IPS DF 6.9 (cell line): ENCODE data around the gene RAB19.
"Not testable (repeated sequence)": the region's sequence is repeated elsewhere in the genome, so short reads cannot be mapped to it uniquely, and the experiment has no call there.

Experiments used
- DNase-seq: peaks from one replicate; pipeline ENCODE4 v3.0.0-alpha.2; 2013; ENCODE audit warnings: low read depth, low spot score
- H3K27ac ChIP-seq: one replicate; pipeline ENCODE4 v1.5.1; 2013; ENCODE audit warnings: low read length, control low read depth
- H3K27me3 ChIP-seq: 2 replicates; pipeline ENCODE4 v1.6.1; 2013; ENCODE audit warnings: mild to moderate bottlenecking, low read length; ENCODE audit not compliant: control insufficient read depth, insufficient read depth
- H3K36me3 ChIP-seq: 2 replicates; pipeline ENCODE4 v1.6.1; 2013; ENCODE audit warnings: low read length; ENCODE audit not compliant: control insufficient read depth, insufficient read depth
- H3K4me1 ChIP-seq: 2 replicates; pipeline ENCODE4 v1.6.1; 2013; ENCODE audit warnings: low read length; ENCODE audit not compliant: control insufficient read depth, insufficient read depth
- H3K4me3 ChIP-seq: 2 replicates; pipeline ENCODE4 v1.5.1; 2013; ENCODE audit warnings: mild to moderate bottlenecking, low read length
- H3K9me3 ChIP-seq: 2 replicates; pipeline ENCODE4 v1.6.1; 2013; ENCODE audit warnings: low read length, inconsistent platforms; ENCODE audit not compliant: control insufficient read depth, insufficient read depth
- WGBS: extraction: QIAGEN DNeasy Blood & Tissue Kit; methylation state at CpG from one replicate; pipeline ENCODE4 v1.1.7; 2013; ENCODE audit warnings: mixed read lengths, missing lambda C conversion rate; ENCODE audit not compliant: insufficient read length, insufficient coverage; 5-methylcytosine and 5-hydroxymethylcytosine counted together

The RAB19 gene

GRCh38 chr7:140400381-140400780 is 3.5 kb upstream of the RAB19 start:
- Histone ChIP-seq H3K36me3 (no peaks in the 10 kb centered on the region), H3K27me3 (no peaks in the 10 kb centered on the region), H3K4me1 (no peaks in the 10 kb centered on the region), H3K9me3 (no peaks in the 10 kb centered on the region), H3K27ac (no peak overlapping the region), H3K4me3 (no peak overlapping the region)
- no peak for DNase-seq
- WGBS: no CpG with 5 or more reads among the region's 3 CpGs

- DNase-seq: no peak
- no peak overlapping the region for H3K4me3 ChIP-seq
- no peaks in the 10 kb centered on the region for H3K9me3 ChIP-seq
- H3K4me1 ChIP-seq: no peaks in the 10 kb centered on the region
- no CpG with 5 or more reads among the region's 2 CpGs for WGBS
- H3K27ac ChIP-seq: no peak overlapping the region
- H3K36me3 ChIP-seq: no peaks in the 10 kb centered on the region
- no peaks in the 10 kb centered on the region for H3K27me3 ChIP-seq
These were observed 1.6 kb upstream of the RAB19 start for GRCh38 chr7:140402178-140402835.

- Histone ChIP-seq H3K27ac (no peak overlapping the region), H3K36me3 (no peaks in the 10 kb centered on the region), H3K4me1 (no peaks in the 10 kb centered on the region), H3K4me3 (peak overlapping the region; percentile 59; the same call in 1 of the 2 replicates), H3K27me3 (no peaks in the 10 kb centered on the region), H3K9me3 (no peaks in the 10 kb centered on the region)
- no peak for DNase-seq
- WGBS: no CpG with 5 or more reads among the region's 3 CpGs
These were observed 757 bp downstream of the RAB19 start for GRCh38 chr7:140404565-140405065.

- H3K27ac ChIP-seq: no peak overlapping the region
- no peak for DNase-seq
- H3K4me1 ChIP-seq: no peaks in the 10 kb centered on the region
- H3K9me3 ChIP-seq: no peaks in the 10 kb centered on the region
- H3K4me3 ChIP-seq: no peak overlapping the region
- no peaks in the 10 kb centered on the region for H3K36me3 ChIP-seq
- WGBS: no CpG with 5 or more reads among the region's 3 CpGs
- no peaks in the 10 kb centered on the region for H3K27me3 ChIP-seq
These were observed 11.5 kb downstream of the RAB19 start for GRCh38 chr7:140415361-140415760.

- no CpG with 5 or more reads among the region's 9 CpGs for WGBS
- H3K4me3 ChIP-seq, H3K4me1 ChIP-seq, H3K36me3 ChIP-seq, H3K9me3 ChIP-seq, H3K27me3 ChIP-seq, DNase-seq, H3K27ac ChIP-seq: not testable (repeated sequence)
These were observed 12.0 kb downstream of the RAB19 start for GRCh38 chr7:140415816-140416215.

GRCh38 chr7:140416560-140416959 is 12.7 kb downstream of the RAB19 start:
- H3K4me3 ChIP-seq: no peak overlapping the region
- H3K36me3 ChIP-seq: no peaks in the 10 kb centered on the region
- H3K9me3 ChIP-seq: no peaks in the 10 kb centered on the region
- H3K27me3 ChIP-seq: no peaks in the 10 kb centered on the region
- no CpG with 5 or more reads among the region's 8 CpGs for WGBS
- H3K27ac ChIP-seq: no peak overlapping the region
- no peaks in the 10 kb centered on the region for H3K4me1 ChIP-seq
- DNase-seq: no peak

- Histone ChIP-seq H3K9me3 (no peaks in the 10 kb centered on the region), H3K4me1 (no peaks in the 10 kb centered on the region)
- no CpG with 5 or more reads among the region's 8 CpGs for WGBS
These were observed 13.7 kb downstream of the RAB19 start for GRCh38 chr7:140417456-140418155.

GRCh38 chr7:140418156-140418472 is 14.3 kb downstream of the RAB19 start:
- not testable (repeated sequence) for H3K9me3 ChIP-seq, H3K36me3 ChIP-seq, H3K4me3 ChIP-seq, H3K27ac ChIP-seq, DNase-seq, H3K4me1 ChIP-seq, H3K27me3 ChIP-seq
- no CpG with 5 or more reads among the region's 5 CpGs for WGBS

More at GRCh38 chr7:140417456-140418155, 13.7 kb downstream of the RAB19 start:
- no peaks in the 10 kb centered on the region for H3K36me3 ChIP-seq
- no peak overlapping the region for H3K4me3 ChIP-seq
- no peak overlapping the region for H3K27ac ChIP-seq
- DNase-seq: no peak
- no peaks in the 10 kb centered on the region for H3K27me3 ChIP-seq

GRCh38 chr7:140418653-140419052 is 14.8 kb downstream of the RAB19 start:
- H3K4me1 ChIP-seq: no peaks in the 10 kb centered on the region
- H3K27ac ChIP-seq: no peak overlapping the region
- DNase-seq: no peak
- no peaks in the 10 kb centered on the region for H3K36me3 ChIP-seq
- no peaks in the 10 kb centered on the region for H3K9me3 ChIP-seq
- WGBS: no CpG with 5 or more reads among the region's 4 CpGs
- H3K27me3 ChIP-seq: no peaks in the 10 kb centered on the region
- no peak overlapping the region for H3K4me3 ChIP-seq

GRCh38 chr7:140421521-140421920 is 17.7 kb downstream of the RAB19 start:
- Histone ChIP-seq H3K27me3 (no peaks in the 10 kb centered on the region), H3K36me3 (no peaks in the 10 kb centered on the region), H3K9me3 (no peaks in the 10 kb centered on the region), H3K27ac (no peak overlapping the region), H3K4me3 (no peak overlapping the region), H3K4me1 (no peaks in the 10 kb centered on the region)
- no CpG with 5 or more reads among the region's 2 CpGs for WGBS
- no peak for DNase-seq

- no CpG with 5 or more reads among the region's 3 CpGs for WGBS
- DNase-seq: no peak
- Histone ChIP-seq H3K4me3 (no peak overlapping the region), H3K4me1 (no peaks in the 10 kb centered on the region), H3K36me3 (no peaks in the 10 kb centered on the region), H3K27ac (no peak overlapping the region), H3K27me3 (no peaks in the 10 kb centered on the region), H3K9me3 (no peaks in the 10 kb centered on the region)
These were observed 19.6 kb downstream of the RAB19 start for GRCh38 chr7:140423501-140423900.
